ENCODE results near the gene PIK3C2B. TPM values are rescaled to one million over a fixed set of nuclear protein-coding genes. Genes with fewer than 3 reads are reported as not detected.
A peak's percentile ranks its signal among the peaks of the same experiment; 100 is the strongest.
"Not testable (repeated sequence)": the region's sequence is repeated elsewhere in the genome, so short reads cannot be mapped to it uniquely, and the experiment has no call there.

PIK3C2B gene
- total and polyA plus RNA-seq, 7 donors, result 9.2 to 47.6 (median 17.1) TPM

DNA sequence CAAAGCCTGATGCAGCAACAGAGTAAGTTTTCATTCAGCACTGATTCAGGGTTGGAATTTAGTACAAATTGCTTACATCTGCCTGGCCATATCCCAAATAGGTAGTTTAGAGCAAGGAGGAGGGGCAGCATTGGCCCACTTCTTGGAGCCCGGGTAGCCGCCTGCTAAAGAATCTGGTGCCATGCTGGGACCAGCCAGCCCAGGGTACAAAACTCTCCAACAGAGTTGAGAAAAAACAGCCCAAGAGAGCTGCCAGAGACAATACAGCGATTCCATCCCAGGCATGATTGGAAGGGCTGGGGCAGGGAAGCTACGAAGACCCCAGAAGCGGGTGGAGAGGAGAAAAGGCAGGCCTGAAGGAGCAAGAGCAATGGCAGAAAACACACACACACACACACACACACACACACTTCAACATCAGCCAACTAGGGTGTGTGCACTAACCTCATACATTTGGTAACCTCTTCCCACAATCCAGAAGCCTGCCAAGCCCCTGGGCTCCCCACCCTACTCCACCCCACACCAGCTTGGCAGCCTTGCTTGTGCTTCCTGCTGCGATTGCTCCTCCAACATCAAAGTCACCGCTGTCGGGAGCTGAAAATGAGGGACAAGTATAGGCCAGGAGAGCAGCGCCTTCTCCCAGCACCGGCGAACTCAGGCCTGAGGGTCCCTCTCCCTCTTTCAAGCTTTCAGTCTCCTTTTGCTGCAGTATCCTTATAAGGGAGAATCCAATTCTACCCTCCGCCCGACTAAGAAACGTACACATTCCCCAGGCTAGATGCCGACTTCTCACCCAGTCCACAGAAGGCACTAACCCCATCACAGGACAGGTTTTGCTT lies 1.2 kb downstream of the PIK3C2B start:
- TF ChIP-seq, protein P1, sequence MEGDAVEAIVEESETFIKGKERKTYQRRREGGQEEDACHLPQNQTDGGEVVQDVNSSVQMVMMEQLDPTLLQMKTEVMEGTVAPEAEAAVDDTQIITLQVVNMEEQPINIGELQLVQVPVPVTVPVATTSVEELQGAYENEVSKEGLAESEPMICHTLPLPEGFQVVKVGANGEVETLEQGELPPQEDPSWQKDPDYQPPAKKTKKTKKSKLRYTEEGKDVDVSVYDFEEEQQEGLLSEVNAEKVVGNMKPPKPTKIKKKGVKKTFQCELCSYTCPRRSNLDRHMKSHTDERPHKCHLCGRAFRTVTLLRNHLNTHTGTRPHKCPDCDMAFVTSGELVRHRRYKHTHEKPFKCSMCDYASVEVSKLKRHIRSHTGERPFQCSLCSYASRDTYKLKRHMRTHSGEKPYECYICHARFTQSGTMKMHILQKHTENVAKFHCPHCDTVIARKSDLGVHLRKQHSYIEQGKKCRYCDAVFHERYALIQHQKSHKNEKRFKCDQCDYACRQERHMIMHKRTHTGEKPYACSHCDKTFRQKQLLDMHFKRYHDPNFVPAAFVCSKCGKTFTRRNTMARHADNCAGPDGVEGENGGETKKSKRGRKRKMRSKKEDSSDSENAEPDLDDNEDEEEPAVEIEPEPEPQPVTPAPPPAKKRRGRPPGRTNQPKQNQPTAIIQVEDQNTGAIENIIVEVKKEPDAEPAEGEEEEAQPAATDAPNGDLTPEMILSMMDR (IDR thresholded peaks at IDR 0.05), result no peak
- TF ChIP-seq EP300 (IDR thresholded peaks at IDR 0.05) (no peak), POLR2A (IDR thresholded peaks at IDR 0.05) (no peak), POLR2AphosphoS5 (IDR thresholded peaks at IDR 0.05) (no peak)
- Histone ChIP-seq H3K4me3 (peak overlapping the region; percentile 64 to 93 (median 77)), H3K36me3 (no peaks in the 10 kb centered on the region), H3K9me3 (no peaks in the 10 kb centered on the region), H3K27me3 (no peaks in the 10 kb centered on the region), H3K4me1 (peaks cover 0 to 43% (median 25%) of the 10 kb centered on the region in 4 donors), H3K27ac (peak overlapping the region; percentile 90 to 98 (median 96))
- peak; percentile 87 for DNase-seq
- WGBS, 2 donors, result 5 to 9% methylated on average over 15 of the region's 15 CpGs
- intact Hi-C loops (cut with DNase I), result no loop called here

DNA sequence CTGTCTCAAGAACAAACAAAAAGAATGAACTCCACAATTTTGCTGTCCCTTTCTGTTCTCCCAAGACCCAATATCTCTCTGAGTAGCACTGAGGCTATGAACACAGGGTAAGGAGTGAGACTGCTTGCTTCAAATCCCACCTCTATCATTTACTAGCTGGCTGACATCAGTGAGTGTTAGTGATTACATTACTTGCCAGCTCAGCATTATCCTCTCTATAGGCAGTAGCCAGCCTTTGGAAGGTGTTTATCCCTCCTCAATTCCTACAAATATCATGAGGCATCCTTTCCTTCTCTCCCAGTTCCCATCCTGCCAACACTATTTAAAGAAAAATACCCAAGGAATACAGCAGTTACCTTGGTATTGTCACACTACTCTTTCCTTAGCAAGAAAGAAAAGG lies 3.0 kb downstream of the PIK3C2B start:
- no peak overlapping the region for H3K4me3 ChIP-seq
- H3K36me3 ChIP-seq, result no peaks in the 10 kb centered on the region
- peaks cover 0 to 44% (median 26%) of the 10 kb centered on the region in 4 donors for H3K4me1 ChIP-seq
- intact Hi-C loops (cut with DNase I), result no loop called here
- H3K27me3 ChIP-seq, result no peaks in the 10 kb centered on the region
- H3K27ac ChIP-seq, result peak overlapping the region; percentile 90 to 98 (median 96)
- no peaks in the 10 kb centered on the region for H3K9me3 ChIP-seq
- no peak for DNase-seq
- no peak for TF ChIP-seq EP300 (IDR thresholded peaks at IDR 0.05)
- TF ChIP-seq POLR2A (IDR thresholded peaks at IDR 0.05), result no peak
- TF ChIP-seq POLR2AphosphoS5 (IDR thresholded peaks at IDR 0.05), result no peak
- TF ChIP-seq, protein P1 (IDR thresholded peaks at IDR 0.05), result no peak

DNA sequence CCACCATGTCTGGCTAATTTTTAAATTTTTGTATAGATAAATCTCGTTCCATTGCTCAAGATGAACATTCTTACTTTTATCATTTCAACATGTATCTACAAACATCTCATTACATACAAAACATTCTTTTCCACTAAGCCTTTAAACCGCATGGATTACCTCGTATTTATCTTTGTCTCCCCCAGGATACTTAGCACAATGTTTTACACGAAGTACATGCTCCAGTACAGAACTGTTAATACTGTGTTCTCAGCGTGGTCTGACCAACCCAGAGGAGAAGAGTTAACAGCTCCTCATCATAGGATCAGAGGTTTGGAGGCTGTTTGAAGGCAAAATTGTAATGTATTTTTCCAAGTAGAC lies 7.4 kb downstream of the PIK3C2B start:
- peaks cover 0 to 31% (median 26%) of the 10 kb centered on the region in 4 donors for H3K4me1 ChIP-seq
- H3K27me3 ChIP-seq, result no peaks in the 10 kb centered on the region
- H3K9me3 ChIP-seq, result no peaks in the 10 kb centered on the region
- intact Hi-C loops (cut with DNase I), result no loop called here
- no peak overlapping the region for H3K27ac ChIP-seq
- no peak for DNase-seq
- no peak overlapping the region for H3K4me3 ChIP-seq
- H3K36me3 ChIP-seq, result no peaks in the 10 kb centered on the region
- TF ChIP-seq POLR2AphosphoS5 (IDR thresholded peaks at IDR 0.05), result no peak
- TF ChIP-seq, protein P1 (IDR thresholded peaks at IDR 0.05), result no peak
- no peak for TF ChIP-seq EP300 (IDR thresholded peaks at IDR 0.05)
- TF ChIP-seq POLR2A (IDR thresholded peaks at IDR 0.05), result no peak
- WGBS, 2 donors, result 79 to 83% methylated on average over 5 of the region's 5 CpGs

DNA sequence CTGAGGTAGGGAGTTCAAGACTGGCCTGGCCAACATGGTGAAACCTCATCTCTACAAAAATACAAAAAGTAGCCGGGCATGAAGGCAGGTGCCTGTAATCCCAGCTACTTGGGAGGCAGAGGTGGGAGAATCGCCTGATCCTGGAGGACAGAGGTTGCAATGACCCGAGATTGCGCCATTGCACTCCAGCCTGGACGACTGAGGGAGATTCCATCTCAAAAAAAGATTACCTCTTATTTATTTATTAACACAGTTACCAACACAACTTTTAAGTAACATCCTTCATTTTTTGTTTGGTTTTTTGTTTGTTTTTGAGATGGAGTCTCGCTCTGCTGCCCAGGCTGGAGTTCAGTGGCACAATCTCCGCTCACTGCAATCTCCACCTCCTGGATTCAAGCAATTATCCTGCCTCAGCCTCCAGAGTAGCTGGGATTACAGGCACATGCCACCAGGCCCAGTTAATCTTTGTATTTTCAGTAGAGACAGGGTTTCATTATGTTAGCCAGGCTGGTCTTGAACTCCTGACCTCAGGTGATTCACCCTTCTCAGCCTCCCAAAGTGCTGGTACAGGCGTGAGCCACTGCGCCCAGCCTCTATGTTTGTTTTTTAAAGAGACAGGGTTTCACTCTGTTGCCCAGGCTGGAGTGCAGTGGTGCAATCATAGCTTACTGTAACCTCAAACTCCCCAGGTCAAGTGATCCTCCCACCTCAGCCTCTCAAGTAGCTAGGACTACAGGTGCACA lies 7.9 kb downstream of the PIK3C2B start:
- WGBS, 2 donors, result 83 to 90% methylated on average over 9 of the region's 9 CpGs
- DNase-seq; H3K9me3 ChIP-seq; H3K27me3 ChIP-seq; H3K36me3 ChIP-seq; H3K4me3 ChIP-seq; H3K27ac ChIP-seq; intact Hi-C loops (cut with DNase I): not testable (repeated sequence)
- peaks cover 0 to 31% (median 26%) of the 10 kb centered on the region in 4 donors for H3K4me1 ChIP-seq

DNA sequence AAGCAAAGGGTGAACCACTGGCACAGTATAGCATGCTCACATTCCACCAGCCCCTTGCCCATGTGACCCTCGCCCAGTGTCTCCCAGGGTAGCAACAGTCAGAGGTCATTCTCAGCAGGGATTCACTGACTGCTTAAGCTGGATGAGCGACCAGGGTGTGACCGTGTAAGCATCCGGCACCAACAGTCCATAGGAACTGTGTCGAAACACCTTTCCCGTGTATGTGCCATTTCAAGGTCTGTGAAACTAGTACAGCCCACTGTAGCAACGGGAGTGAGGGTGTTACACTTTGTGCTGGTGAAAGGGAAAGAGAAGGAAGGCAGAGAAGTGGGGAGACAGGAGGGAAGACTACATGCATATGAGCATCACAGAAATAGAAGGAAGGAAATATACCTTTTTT lies 10.8 kb downstream of the PIK3C2B start:
- no peaks in the 10 kb centered on the region for H3K27me3 ChIP-seq
- WGBS, 2 donors, result 76 to 80% methylated on average over 7 of the region's 7 CpGs
- H3K9me3 ChIP-seq, result no peaks in the 10 kb centered on the region
- H3K4me3 ChIP-seq, result no peak overlapping the region
- intact Hi-C loops (cut with DNase I), result no loop called here
- peaks cover 0 to 53% (median 44%) of the 10 kb centered on the region in 4 donors for H3K4me1 ChIP-seq
- TF ChIP-seq POLR2AphosphoS5 (IDR thresholded peaks at IDR 0.05) (no peak), POLR2A (IDR thresholded peaks at IDR 0.05) (no peak), EP300 (IDR thresholded peaks at IDR 0.05) (no peak)
- TF ChIP-seq, protein P1 (IDR thresholded peaks at IDR 0.05), result no peak
- no peaks in the 10 kb centered on the region for H3K36me3 ChIP-seq
- H3K27ac ChIP-seq, result no peak overlapping the region
- no peak for DNase-seq

All from sigmoid colon (tissue), 7 donors.